ENCODE results near the gene ADGRB3.

ADGRB3 gene

GRCh38 chr6:68695403-68695802, 60.3 kb downstream of the ADGRB3 start:
- H3K18ac ChIP-seq (ENCODE audit: low read depth in 1 of 2, low read length in 2 of 2): no peak overlapping the region
- no peak overlapping the region for H2BK12ac ChIP-seq (ENCODE audit: low read length in 2 of 2)
- H3K79me1 ChIP-seq (replicated peaks; ENCODE audit: low read length, poor library complexity, severe bottlenecking): no peaks in the 10 kb centered on the region
- H2AFZ ChIP-seq (ENCODE audit: low read depth, low read length): no peak overlapping the region
- no peak overlapping the region for H4K8ac ChIP-seq (ENCODE audit: low read length)
- H2BK120ac ChIP-seq (ENCODE audit: low read depth, low read length): no peak overlapping the region
- no peak overlapping the region for H2BK5ac ChIP-seq (ENCODE audit: low read depth, low read length, poor library complexity, severe bottlenecking)
- H3K36me3 ChIP-seq (ENCODE audit: control insufficient read depth in 1 of 2, insufficient read depth in 2 of 2, low read depth in 1 of 2, low read length in 2 of 2): no peaks in the 10 kb centered on the region
- H3K4me2 ChIP-seq (ENCODE audit: low read length, poor library complexity, severe bottlenecking): no peak overlapping the region
- H3K9me3 ChIP-seq (ENCODE audit: control insufficient read depth, low read length): no peaks in the 10 kb centered on the region
- H3K27ac ChIP-seq (ENCODE audit: low read length, poor library complexity, severe bottlenecking): no peak overlapping the region
- 91% methylated on average over 4 of the region's 4 CpGs for WGBS
- no peak overlapping the region for H3K4ac ChIP-seq (ENCODE audit: low read depth in 1 of 2, low read length in 2 of 2)
- no peak overlapping the region for H3K14ac ChIP-seq (ENCODE audit: low read length in 2 of 2)
- no peak overlapping the region for H3K23ac ChIP-seq (ENCODE audit: low read length in 2 of 2)
- H3K4me3 ChIP-seq (ENCODE audit: insufficient read depth in 1 of 2, low read depth in 1 of 2, low read length in 2 of 2): no peak overlapping the region
- no peak for DNase-seq
- no peak overlapping the region for H2BK15ac ChIP-seq (ENCODE audit: low read depth, poor library complexity, severe bottlenecking)
- H3K27me3 ChIP-seq (ENCODE audit: control insufficient read depth in 1 of 2, insufficient read depth in 1 of 2, low read length in 2 of 2): no peaks in the 10 kb centered on the region
- H3K4me1 ChIP-seq (ENCODE audit: control insufficient read depth, insufficient read depth, low read depth, low read length): no peaks in the 10 kb centered on the region
- no peak overlapping the region for H3K9ac ChIP-seq (ENCODE audit: low read length)
- H4K91ac ChIP-seq (ENCODE audit: low read length): no peak overlapping the region
- no peak overlapping the region for H2AK5ac ChIP-seq (ENCODE audit: low read length, severe bottlenecking)

GRCh38 chr6:68695838-68696237, 60.8 kb downstream of the ADGRB3 start:
- no peak overlapping the region for H3K18ac ChIP-seq (ENCODE audit: low read depth in 1 of 2, low read length in 2 of 2)
- no peak overlapping the region for H2BK15ac ChIP-seq (ENCODE audit: low read depth, poor library complexity, severe bottlenecking)
- H3K4me1 ChIP-seq (ENCODE audit: control insufficient read depth, insufficient read depth, low read depth, low read length): no peaks in the 10 kb centered on the region
- H2BK120ac ChIP-seq (ENCODE audit: low read depth, low read length): no peak overlapping the region
- no peak overlapping the region for H2BK12ac ChIP-seq (ENCODE audit: low read length in 2 of 2)
- H2AFZ ChIP-seq (ENCODE audit: low read depth, low read length): no peak overlapping the region
- no peak overlapping the region for H3K4ac ChIP-seq (ENCODE audit: low read depth in 1 of 2, low read length in 2 of 2)
- H3K27me3 ChIP-seq (ENCODE audit: control insufficient read depth in 1 of 2, insufficient read depth in 1 of 2, low read length in 2 of 2): no peaks in the 10 kb centered on the region
- DNase-seq: no peak
- H3K14ac ChIP-seq (ENCODE audit: low read length in 2 of 2): no peak overlapping the region
- no peak overlapping the region for H3K9ac ChIP-seq (ENCODE audit: low read length)
- no peak overlapping the region for H2BK5ac ChIP-seq (ENCODE audit: low read depth, low read length, poor library complexity, severe bottlenecking)
- no peak overlapping the region for H3K23ac ChIP-seq (ENCODE audit: low read length in 2 of 2)
- H3K79me1 ChIP-seq (replicated peaks; ENCODE audit: low read length, poor library complexity, severe bottlenecking): no peaks in the 10 kb centered on the region
- H3K27ac ChIP-seq (ENCODE audit: low read length, poor library complexity, severe bottlenecking): no peak overlapping the region
- H3K9me3 ChIP-seq (ENCODE audit: control insufficient read depth, low read length): no peaks in the 10 kb centered on the region
- no peak overlapping the region for H3K4me3 ChIP-seq (ENCODE audit: insufficient read depth in 1 of 2, low read depth in 1 of 2, low read length in 2 of 2)
- no peak overlapping the region for H3K4me2 ChIP-seq (ENCODE audit: low read length, poor library complexity, severe bottlenecking)
- no peak overlapping the region for H2AK5ac ChIP-seq (ENCODE audit: low read length, severe bottlenecking)
- no peak overlapping the region for H4K8ac ChIP-seq (ENCODE audit: low read length)
- no peak overlapping the region for H4K91ac ChIP-seq (ENCODE audit: low read length)
- WGBS: 93% methylated on average over 4 of the region's 6 CpGs
- H3K36me3 ChIP-seq (ENCODE audit: control insufficient read depth in 1 of 2, insufficient read depth in 2 of 2, low read depth in 1 of 2, low read length in 2 of 2): no peaks in the 10 kb centered on the region

GRCh38 chr6:68697394-68697793, 62.3 kb downstream of the ADGRB3 start:
- WGBS: no CpG with 5 or more reads among the region's 1 CpG
- H3K4me1 ChIP-seq (ENCODE audit: control insufficient read depth, insufficient read depth, low read depth, low read length): no peaks in the 10 kb centered on the region
- no peak overlapping the region for H2AFZ ChIP-seq (ENCODE audit: low read depth, low read length)
- H3K4me3 ChIP-seq (ENCODE audit: insufficient read depth in 1 of 2, low read depth in 1 of 2, low read length in 2 of 2): no peak overlapping the region
- H3K27me3 ChIP-seq (ENCODE audit: control insufficient read depth in 1 of 2, insufficient read depth in 1 of 2, low read length in 2 of 2): no peaks in the 10 kb centered on the region
- H3K79me1 ChIP-seq (replicated peaks; ENCODE audit: low read length, poor library complexity, severe bottlenecking): no peaks in the 10 kb centered on the region
- no peak overlapping the region for H3K18ac ChIP-seq (ENCODE audit: low read depth in 1 of 2, low read length in 2 of 2)
- H3K23ac ChIP-seq (ENCODE audit: low read length in 2 of 2): no peak overlapping the region
- no peak overlapping the region for H2BK12ac ChIP-seq (ENCODE audit: low read length in 2 of 2)
- no peak overlapping the region for H3K4me2 ChIP-seq (ENCODE audit: low read length, poor library complexity, severe bottlenecking)
- no peaks in the 10 kb centered on the region for H3K9me3 ChIP-seq (ENCODE audit: control insufficient read depth, low read length)
- H2AK5ac ChIP-seq (ENCODE audit: low read length, severe bottlenecking): no peak overlapping the region
- no peak overlapping the region for H3K9ac ChIP-seq (ENCODE audit: low read length)
- no peak overlapping the region for H4K8ac ChIP-seq (ENCODE audit: low read length)
- no peak for DNase-seq
- no peak overlapping the region for H2BK5ac ChIP-seq (ENCODE audit: low read depth, low read length, poor library complexity, severe bottlenecking)
- H3K4ac ChIP-seq (ENCODE audit: low read depth in 1 of 2, low read length in 2 of 2): no peak overlapping the region
- H3K14ac ChIP-seq (ENCODE audit: low read length in 2 of 2): no peak overlapping the region
- no peak overlapping the region for H2BK120ac ChIP-seq (ENCODE audit: low read depth, low read length)
- no peak overlapping the region for H2BK15ac ChIP-seq (ENCODE audit: low read depth, poor library complexity, severe bottlenecking)
- H3K27ac ChIP-seq (ENCODE audit: low read length, poor library complexity, severe bottlenecking): no peak overlapping the region
- H4K91ac ChIP-seq (ENCODE audit: low read length): no peak overlapping the region
- H3K36me3 ChIP-seq (ENCODE audit: control insufficient read depth in 1 of 2, insufficient read depth in 2 of 2, low read depth in 1 of 2, low read length in 2 of 2): no peaks in the 10 kb centered on the region

GRCh38 chr6:68701159-68701558, 66.1 kb downstream of the ADGRB3 start:
- H3K4me1 ChIP-seq (ENCODE audit: control insufficient read depth, insufficient read depth, low read depth, low read length): no peaks in the 10 kb centered on the region
- H3K27me3 ChIP-seq (ENCODE audit: control insufficient read depth in 1 of 2, insufficient read depth in 1 of 2, low read length in 2 of 2): no peaks in the 10 kb centered on the region
- no peak overlapping the region for H3K18ac ChIP-seq (ENCODE audit: low read depth in 1 of 2, low read length in 2 of 2)
- no peaks in the 10 kb centered on the region for H3K36me3 ChIP-seq (ENCODE audit: control insufficient read depth in 1 of 2, insufficient read depth in 2 of 2, low read depth in 1 of 2, low read length in 2 of 2)
- WGBS: 88% methylated on average over 3 of the region's 4 CpGs
- H3K14ac ChIP-seq (ENCODE audit: low read length in 2 of 2): no peak overlapping the region
- no peak overlapping the region for H2AK5ac ChIP-seq (ENCODE audit: low read length, severe bottlenecking)
- no peak overlapping the region for H2BK120ac ChIP-seq (ENCODE audit: low read depth, low read length)
- H3K27ac ChIP-seq (ENCODE audit: low read length, poor library complexity, severe bottlenecking): no peak overlapping the region
- no peak overlapping the region for H3K4ac ChIP-seq (ENCODE audit: low read depth in 1 of 2, low read length in 2 of 2)
- no peak overlapping the region for H4K91ac ChIP-seq (ENCODE audit: low read length)
- no peak overlapping the region for H2BK12ac ChIP-seq (ENCODE audit: low read length in 2 of 2)
- H3K4me3 ChIP-seq (ENCODE audit: insufficient read depth in 1 of 2, low read depth in 1 of 2, low read length in 2 of 2): no peak overlapping the region
- no peaks in the 10 kb centered on the region for H3K9me3 ChIP-seq (ENCODE audit: control insufficient read depth, low read length)
- no peak overlapping the region for H2BK15ac ChIP-seq (ENCODE audit: low read depth, poor library complexity, severe bottlenecking)
- H3K79me1 ChIP-seq (replicated peaks; ENCODE audit: low read length, poor library complexity, severe bottlenecking): no peaks in the 10 kb centered on the region
- no peak overlapping the region for H2AFZ ChIP-seq (ENCODE audit: low read depth, low read length)
- no peak overlapping the region for H3K9ac ChIP-seq (ENCODE audit: low read length)
- H3K4me2 ChIP-seq (ENCODE audit: low read length, poor library complexity, severe bottlenecking): no peak overlapping the region
- no peak overlapping the region for H2BK5ac ChIP-seq (ENCODE audit: low read depth, low read length, poor library complexity, severe bottlenecking)
- H3K23ac ChIP-seq (ENCODE audit: low read length in 2 of 2): no peak overlapping the region
- no peak for DNase-seq
- no peak overlapping the region for H4K8ac ChIP-seq (ENCODE audit: low read length)
